GM18867 (cell line): ENCODE data around the gene H2BW2.
A peak's percentile ranks its signal among the peaks of the same experiment; 100 is the strongest.
"Not testable (repeated sequence)": the region's sequence is repeated elsewhere in the genome, so short reads cannot be mapped to it uniquely, and the experiment has no call there.

Experiments used
- ATAC-seq: cut with Tn5 transposase; IDR thresholded peaks from one replicate; pipeline ENCODE4 v1.9.1; 2021; ENCODE audit warnings: mild to moderate bottlenecking, moderate library complexity; ENCODE audit not compliant: unreplicated experiment

Gene H2BW2

DNA sequence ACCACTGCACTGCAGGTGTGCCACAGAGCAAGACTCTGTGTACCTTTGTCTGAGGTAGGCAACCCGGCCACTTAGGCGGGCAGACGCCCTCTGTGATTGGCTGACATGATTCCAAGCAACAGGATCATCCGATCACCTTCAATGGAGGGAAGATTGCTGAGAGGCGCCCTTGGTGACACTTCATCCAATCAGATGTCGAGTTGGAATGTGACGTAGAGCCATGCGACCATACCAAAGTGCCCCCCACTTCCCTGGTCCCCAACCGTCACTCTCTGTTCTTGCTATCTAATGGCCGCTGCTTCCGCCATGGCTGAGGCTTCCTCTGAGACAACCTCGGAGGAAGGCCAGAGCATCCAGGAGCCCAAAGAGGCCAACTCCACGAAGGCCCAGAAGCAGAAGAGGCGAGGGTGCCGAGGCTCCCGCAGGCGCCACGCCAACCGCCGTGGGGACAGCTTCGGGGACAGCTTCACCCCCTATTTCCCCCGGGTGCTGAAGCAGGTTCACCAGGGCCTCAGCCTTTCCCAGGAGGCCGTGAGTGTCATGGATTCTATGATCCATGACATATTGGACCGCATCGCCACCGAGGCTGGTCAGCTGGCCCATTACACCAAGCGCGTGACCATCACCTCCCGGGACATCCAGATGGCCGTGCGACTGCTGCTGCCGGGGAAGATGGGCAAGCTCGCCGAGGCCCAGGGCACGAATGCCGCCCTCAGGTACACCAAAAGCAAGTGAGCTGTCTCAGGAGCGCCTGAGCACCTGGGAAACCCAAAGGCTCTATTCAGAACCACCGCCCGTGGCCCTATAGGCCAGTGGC lies at the start of gene H2BW2:
Gene H2BW2, plus strand, starts transcription at position 268 of the 817 bp plus-strand sequence. Its CDS starts 39 bp downstream, at position 307.
- no peak for ATAC-seq

DNA sequence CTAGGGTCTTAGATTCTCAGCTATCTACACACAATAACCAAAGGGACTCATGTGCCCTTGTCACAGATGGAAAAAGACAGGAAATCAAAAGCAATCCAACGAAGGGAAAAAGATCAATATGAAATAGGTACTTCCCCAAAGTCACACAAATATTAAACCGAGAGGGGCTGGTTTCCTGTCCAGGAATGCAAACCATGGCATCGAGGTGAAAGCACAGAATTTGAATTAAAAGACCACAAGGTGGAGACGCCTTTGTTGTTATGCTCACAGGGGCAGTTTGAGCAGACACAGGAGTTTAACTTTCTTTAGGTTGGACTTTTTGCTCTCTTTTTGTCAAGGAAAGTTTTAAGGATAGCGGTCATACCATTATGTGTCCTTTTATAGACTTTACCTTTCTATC lies 40.5 kb upstream of the H2BW2 start:
- ATAC-seq = peak; percentile 54

DNA sequence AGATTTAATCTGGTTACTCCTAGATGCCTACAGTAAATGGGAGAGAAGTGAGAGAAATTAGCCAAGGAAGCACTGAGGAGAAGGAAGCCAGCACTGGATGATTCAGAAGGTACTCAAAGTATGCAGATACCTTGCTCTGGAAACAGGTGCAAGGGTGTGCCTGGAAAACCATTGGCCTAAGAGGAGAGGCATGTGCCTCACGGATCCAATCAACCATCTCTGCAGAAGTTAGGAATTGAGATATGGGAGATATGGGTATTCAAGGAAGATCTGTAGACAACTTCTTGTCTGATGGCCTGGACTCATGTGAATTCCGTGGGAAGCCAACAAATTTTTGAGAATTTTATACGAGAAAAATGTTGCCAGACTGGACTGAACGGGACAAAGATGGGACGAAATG lies 30.9 kb upstream of the H2BW2 start:
- ATAC-seq = no peak

DNA sequence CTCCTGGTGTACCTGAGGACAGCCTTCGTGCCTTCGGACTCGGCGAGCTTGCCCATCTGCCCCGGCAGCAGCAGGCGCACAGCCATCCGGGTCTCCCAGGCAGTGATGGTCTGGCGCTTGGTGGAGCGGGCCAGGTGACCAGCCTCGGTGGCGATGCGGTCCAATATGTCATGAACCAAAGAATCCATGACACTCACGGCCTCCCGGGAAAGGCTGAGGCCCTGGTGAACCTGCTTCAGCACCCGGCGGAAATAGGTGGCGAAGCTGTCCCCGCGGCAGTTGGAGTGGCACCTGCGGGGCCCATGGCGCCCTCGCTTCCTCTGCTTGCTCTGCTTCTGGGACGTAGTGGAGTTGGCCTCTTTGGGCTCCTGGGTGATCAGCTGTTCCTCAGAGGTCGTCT lies 26.6 kb upstream of the H2BW2 start:
- ATAC-seq = no peak

DNA sequence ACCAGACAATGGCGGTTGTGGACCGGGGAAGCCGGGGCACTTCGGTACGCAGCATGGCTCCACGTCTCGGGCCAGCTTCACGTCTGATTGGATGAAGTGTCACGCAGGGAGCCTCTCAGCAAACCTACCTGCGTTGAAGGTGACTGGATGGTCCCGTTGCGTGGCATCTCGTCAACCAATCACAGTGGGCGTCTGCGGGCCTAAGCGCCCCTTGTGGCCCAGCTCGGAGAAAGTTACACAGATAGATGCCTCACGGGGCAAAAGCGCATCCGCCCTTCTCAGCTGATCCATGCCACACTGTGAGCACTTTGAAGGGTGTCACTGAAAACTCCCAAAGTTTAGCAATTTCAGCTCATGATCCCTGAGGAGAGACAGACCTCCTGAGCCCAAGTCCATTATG lies 26.1 kb upstream of the H2BW2 start, which contains the start of gene H2BW1:
Gene H2BW1, minus strand, starts transcription at position 103 of the 400 bp plus-strand sequence. CDS start 132 bp downstream, outside the sequence.
- no peak for ATAC-seq

DNA sequence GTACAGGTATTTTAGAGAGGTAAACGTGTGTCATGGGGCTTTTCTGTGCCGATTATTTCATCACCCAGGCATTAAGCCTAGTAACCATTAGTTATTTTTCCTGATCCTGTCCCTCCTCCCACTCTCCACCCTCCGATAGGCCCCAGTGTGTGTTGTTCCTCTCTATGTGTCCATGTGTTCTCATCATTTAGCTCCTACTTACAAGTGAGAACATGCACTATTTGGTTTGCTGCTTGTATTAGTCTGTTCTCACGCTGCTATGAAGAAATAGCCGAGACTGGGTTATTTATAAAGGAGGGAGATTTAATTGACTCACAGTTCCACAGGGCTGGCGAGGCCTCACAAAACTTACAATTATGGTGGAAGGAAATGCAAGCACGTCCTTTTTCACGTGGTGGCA lies 24.2 kb upstream of the H2BW2 start:
- ATAC-seq = not testable (repeated sequence)

DNA sequence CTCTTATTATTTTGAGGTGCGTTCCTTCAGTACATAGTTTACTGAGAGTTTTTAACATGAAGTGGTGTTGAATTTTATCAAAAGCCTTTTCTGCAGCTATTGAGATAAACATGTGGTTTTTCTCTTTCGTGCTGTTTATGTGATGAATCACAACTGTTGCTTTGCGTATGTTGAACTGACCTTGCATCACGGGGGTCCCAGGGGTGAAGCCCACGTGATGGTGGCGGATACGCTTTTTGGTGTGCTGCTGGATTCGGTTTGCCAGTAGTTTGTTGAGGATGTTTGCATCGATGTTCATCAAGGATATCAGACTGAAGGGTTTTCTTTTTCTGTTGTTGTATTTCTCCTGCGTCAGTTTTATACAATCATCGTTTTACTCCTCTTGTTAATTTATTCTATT lies 21.6 kb upstream of the H2BW2 start:
- no peak for ATAC-seq

DNA sequence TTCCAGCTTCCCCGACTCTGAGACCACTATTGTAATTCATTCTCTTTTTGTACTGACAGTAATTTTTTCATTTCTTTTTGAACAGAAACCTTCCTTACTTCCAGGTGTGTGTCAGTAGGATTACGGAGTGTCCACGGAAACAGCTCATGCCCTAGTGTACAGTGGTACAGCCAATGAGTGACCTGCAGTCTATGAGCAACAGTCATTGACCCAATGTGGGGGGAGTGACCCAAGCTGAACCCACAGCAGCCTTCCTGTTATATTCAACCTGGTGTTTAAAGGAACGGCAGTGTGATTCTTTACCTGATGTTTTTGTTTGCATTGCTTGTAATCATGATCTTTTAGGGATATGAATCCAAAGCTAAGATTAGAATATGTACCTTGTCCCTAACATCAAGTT lies 1.2 kb downstream of the H2BW2 start:
- no peak for ATAC-seq

DNA sequence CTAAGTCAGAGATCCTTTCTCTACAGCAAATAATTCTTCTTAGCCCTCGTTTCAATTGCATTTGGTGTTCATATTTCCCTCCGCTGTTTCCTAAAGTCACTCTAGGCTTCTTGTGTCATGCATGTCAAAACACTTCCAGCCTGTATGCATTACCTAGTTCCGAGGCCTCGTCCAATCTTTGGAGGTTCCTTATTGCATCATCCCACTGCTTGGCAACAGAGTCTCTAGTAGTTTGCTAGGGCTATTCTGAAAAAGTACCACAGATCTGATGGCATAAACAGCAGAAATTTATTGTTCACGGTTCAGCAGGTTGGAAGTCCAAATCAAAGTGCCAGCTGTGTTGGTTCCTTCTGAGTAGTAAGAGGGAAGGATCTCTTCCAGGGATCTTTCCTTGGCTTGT lies 5.9 kb downstream of the H2BW2 start:
- ATAC-seq = no peak

DNA sequence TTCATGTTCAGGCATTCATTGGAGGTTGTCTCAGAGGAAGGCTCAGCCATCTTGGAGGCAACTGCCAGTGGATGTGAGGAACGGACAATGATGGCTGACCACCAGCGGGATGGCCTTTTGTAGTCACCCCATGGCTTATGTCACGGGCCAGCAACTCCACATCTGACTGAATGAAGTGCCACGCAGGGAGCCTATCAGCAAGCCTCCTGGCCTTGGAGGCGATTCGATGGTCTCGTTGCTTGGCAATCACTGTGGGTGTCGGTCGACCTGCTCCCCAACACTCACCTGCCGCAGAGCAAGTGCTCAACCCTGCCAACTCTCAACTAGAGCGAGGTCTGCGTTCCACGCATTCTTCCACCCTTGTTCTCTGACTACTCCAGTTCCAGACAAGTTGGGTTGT lies 7.4 kb downstream of the H2BW2 start:
- ATAC-seq = no peak

DNA sequence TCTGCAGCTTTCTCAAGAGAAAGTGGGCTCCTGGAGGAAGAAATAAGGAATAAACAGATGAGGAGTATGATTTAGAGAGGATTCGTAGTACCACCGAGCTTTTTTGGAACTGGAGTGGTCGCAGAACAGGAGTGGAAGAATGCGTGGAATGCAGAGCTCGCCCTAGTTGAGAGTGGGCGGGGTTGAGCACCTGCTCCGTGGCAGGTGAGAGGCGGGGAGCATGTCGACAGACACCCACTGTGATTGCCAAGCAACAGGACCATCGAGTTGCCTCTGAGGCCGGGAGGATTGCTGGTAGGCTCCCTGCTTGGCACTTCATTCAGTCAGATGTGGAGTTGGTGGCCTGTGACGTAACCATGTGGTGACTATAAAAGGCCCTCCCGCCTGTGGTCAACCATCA lies 15.2 kb downstream of the H2BW2 start:
- ATAC-seq = not testable (repeated sequence)

DNA sequence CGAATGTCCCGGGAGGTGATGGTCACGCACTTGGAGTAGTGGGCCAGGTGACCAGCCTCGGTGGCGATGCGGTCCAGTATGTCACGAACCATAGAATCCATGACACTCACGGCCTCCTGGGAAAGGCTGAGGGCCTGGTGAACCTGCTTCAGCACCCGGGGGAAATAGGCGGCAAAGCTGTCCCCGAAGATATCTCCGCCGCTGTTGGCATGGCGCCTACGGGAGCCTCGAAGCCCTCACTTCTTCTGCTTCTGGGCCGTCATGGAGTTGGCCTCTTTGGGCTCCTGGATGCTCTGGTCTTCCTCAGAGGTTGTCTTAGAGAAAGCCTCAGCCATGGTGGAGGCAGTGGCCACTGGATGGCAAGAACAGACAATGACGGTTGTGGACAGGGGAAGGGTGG lies 22.9 kb downstream of the H2BW2 start:
- ATAC-seq = not testable (repeated sequence)

DNA sequence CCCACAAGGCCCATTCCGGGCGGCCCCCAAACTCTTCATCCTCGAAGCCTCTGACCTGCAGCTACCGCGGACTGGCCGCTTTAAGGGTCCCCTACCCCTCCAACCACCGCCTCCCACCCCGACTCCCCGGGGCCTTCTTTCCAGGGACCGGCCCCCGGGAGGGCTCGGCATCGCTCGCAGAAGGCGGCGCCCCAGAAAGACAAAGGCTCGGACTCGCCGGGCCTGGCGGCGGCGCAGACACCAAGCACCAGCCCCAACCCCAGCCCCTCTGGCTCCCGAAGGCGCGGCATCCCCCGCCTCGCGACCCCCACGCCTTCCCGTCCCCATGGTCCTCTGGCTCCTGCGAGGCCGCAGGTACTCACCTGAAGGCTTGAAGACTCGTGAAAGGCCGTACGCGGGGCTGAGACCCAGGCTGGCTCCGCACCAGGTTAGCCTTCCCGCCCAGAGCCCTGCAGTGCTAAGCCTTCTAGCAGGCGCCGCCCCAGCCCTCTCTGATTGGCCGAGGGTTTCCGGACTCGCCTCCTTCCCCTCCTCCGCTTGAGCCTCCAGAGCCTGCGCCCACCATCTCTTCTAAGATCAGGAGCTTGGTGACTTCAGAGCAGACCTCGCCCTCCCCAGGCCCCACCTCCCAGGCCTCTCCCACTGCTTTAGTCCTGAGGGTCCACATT lies 36.2 kb downstream of the H2BW2 start, which contains the start of gene TMSB15C:
Gene TMSB15C, minus strand, starts transcription at position 459 of the 668 bp plus-strand sequence.
- ATAC-seq = peak; percentile 100

DNA sequence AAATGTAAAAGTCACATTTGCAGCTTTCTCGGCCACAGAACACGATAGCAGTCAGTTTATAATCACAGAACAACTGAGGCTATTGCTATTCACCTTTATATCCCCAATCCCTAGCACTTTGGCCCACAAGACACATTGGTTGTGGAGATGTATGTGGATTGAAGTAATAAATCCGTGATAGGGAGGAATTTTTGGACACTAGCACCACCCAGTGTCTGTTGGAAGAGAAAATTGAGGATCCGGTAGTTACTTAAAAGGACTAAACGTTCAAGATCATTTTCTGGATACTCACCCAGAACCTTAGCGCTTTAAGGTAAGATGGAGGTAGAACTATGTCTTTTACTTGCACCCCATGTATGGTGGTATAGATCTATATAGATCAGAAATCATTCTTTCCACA lies 38.1 kb downstream of the H2BW2 start:
- not testable (repeated sequence) for ATAC-seq

DNA sequence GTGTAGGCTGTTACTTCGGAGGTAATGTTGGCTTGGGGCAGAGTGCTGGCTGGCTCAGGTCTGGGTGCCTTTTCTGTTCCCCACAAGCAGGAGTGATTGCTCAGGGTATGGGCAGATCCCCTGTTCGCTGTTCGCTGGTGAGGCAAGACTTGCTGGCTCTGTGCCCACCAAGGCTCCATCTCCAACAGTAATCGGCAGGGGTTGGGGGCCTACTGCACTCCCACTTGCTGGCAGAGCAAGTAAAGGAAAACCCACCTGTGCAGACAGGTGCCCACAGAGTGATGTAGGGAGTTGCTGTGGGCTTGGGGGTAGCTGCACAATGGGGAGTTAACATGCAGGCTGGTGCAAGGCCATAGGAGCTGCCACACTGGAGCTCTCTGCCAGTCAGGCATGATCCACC lies 44.3 kb downstream of the H2BW2 start:
- no peak for ATAC-seq

DNA sequence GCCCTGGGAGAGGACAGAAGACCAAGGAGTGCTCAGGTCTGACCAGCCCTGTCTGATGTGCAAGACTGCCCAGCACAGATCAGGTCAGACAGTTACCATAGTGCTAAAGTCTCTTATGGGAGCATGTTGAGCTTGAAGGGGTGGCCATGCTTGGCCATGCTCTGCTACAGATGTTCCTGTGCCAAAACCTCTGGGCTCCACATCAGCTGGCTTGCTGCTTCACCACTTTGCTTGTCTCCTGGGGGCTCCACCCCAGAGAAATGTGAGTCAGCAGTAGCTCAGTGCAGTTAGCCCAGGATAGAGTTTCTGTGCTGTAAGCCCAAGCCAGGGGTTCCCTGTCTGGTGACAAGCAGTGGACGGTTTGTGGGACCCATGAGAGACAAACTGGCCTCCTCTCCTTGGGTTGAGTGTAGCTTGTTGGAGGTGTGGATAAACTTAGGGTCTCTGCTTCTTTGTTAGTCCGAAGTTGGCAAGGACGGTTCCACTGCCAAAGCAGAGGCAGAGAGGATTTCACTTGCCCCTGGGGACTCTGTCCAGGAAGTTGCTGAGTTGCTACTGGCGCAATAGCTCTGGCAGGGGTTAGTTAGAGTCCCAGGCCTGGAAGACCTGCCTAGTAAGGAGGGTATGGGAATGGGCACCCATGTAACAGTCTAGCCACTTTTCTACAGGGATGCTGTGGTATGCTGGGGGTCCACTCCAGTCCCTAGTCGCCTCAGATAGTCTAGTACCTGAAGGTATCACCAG lies 45.0 kb downstream of the H2BW2 start:
- ATAC-seq = no peak

DNA sequence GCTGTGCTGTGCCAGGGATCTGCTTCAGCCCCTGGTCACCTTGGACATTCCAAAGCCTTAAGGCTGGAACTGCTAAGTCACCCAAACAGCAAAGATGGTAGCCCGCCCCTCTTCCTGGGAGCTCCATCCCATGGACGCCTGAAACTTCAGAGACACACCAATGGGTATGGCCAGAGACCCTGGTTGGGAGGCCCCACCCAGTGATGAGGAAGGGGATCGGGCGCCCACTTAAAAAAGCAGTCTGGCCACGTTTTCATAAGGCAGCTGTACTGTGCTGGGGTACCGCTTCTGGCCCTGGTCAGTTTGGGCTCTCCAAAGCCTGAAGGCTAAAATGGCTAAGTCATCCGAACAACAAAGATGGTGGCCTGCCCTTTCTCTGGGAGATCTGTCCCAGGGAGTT lies 45.7 kb downstream of the H2BW2 start:
- ATAC-seq = no peak

DNA sequence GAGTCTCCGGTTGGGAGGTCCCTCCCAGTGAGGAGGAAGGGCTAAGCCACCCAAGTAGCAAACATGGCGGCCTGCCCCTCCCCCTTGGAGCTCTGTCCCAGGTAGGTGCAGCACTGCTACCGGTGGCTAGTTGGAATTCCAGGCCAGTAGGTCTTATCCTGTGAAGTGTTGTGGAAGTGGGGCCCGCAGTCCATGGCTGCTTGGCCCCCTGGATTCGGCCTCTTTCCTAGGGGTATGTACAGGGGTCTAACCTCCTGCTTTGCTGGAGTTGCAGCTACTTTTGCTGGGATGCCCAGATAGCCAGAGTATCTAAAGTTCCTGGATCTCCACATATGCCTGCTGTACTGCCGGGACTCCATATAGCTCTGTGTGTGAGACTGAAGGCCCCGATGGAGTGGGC lies 46.2 kb downstream of the H2BW2 start:
- ATAC-seq = no peak
